Activated naive CD4-positive, alpha-beta T cell treated with anti-CD3 and anti-CD28 coated beads, Interleukin-2, amount 10 ng/mL, durations not matched to agents 7 days and 5 days (primary cell): Measurements from ENCODE around the gene UPP1.
"Not testable (repeated sequence)": the region's sequence is repeated elsewhere in the genome, so short reads cannot be mapped to it uniquely, and the experiment has no call there.

ENCODE experiments used
- CTCF ChIA-PET: fragments of 350-600 bp; sonication (Branson Sonifier 250); formaldehyde crosslinking; loops from one replicate; lab custom pipeline; 2021; ENCODE audit warnings: antibody characterized with exemption; lab: Charles Lee
- DNase-seq: peaks from one replicate; pipeline ENCODE4 v3.0.0-alpha.2; 2020
- H3K27ac Mint-ChIP-seq: one replicate; pipeline ENCODE4 v1.8.0; 2021; ENCODE audit warnings: mild to moderate bottlenecking, moderate library complexity, mixed read lengths
- H3K27me3 Mint-ChIP-seq: one replicate; pipeline ENCODE4 v1.8.0; 2021; ENCODE audit warnings: mild to moderate bottlenecking, mixed read lengths
- H3K36me3 Mint-ChIP-seq: one replicate; pipeline ENCODE4 v1.8.0; 2021; ENCODE audit warnings: mixed read lengths
- H3K4me1 Mint-ChIP-seq: one replicate; pipeline ENCODE4 v1.8.0; 2021; ENCODE audit warnings: mixed read lengths
- H3K4me3 Mint-ChIP-seq: one replicate; pipeline ENCODE4 v1.8.0; 2021; ENCODE audit warnings: mild to moderate bottlenecking, moderate library complexity, mixed read lengths
- H3K9me3 Mint-ChIP-seq: one replicate; pipeline ENCODE4 v1.8.0; 2021; ENCODE audit warnings: mixed read lengths

UPP1 gene

DNA sequence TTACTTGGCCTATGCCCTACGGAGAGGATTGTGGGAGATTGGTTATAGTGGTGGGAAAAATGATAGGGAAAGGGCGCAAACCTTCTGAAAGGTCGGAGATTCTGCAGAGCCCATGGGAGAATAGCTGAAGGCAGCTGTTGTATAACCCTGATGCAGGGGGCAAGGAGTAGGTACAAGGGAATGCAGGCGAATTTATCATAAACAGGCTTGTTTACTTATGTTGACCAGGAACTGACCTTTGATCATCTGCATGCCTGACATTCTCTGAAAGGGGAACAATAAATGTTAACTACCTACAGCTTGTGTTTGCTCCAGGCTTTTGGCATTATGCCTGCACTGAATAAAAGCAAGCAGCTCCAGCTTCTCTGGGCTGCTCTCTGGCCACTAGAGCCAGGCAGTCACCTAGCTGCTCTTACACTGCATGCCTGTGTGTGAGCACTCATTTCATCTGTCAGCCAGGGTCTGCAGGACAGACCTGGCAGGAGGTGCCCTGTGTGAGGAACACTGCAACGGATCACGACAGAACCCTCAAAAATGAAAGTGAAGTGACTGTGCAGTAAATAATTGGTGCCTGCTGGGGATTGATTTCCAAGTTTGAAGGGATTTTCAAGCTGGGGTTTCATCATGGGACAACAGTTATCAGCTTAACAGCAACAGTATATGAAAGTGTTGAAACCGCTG is 51.1 kb downstream of the UPP1 start:
- Mint-ChIP-seq H3K36me3 (no peaks in the 10 kb centered on the region), H3K4me1 (peaks cover 8% of the 10 kb centered on the region), H3K9me3 (no peaks in the 10 kb centered on the region), H3K27ac (no peak overlapping the region), H3K27me3 (no peaks in the 10 kb centered on the region), H3K4me3 (no peak overlapping the region)
- CTCF ChIA-PET, result interaction anchor here (0.6 to 0.7 kb wide), 2 partner anchors 148 to 178 kb away, joined by 3 read pairs; no protein-coding TSS in a partner anchor
- DNase-seq, result no peak

DNA sequence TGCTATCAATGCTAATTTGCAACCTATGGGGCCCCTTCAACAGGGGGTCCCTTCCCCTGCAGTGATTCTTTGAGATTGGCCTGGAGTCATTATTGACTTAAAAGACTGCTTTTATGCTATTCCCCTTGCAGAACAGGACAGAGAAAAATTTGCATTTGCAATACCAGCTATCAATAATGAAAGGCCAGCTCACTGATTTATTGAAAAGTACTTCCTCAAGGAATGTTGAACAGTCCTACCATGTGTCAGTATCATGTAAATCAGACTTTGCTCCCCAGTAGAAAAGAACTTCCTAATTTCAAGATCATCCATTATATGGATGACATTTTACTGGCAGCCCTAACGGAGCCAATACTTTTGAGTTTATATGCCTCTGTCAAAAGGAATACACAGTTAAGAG is 52.5 kb downstream of the UPP1 start:
- no peak for DNase-seq
- H3K4me3 Mint-ChIP-seq, result no peak overlapping the region
- peaks cover 8% of the 10 kb centered on the region for H3K4me1 Mint-ChIP-seq
- no peak overlapping the region for H3K27ac Mint-ChIP-seq
- H3K9me3 Mint-ChIP-seq, result no peaks in the 10 kb centered on the region
- H3K36me3 Mint-ChIP-seq, result no peaks in the 10 kb centered on the region
- H3K27me3 Mint-ChIP-seq, result no peaks in the 10 kb centered on the region
- CTCF ChIA-PET, result no interaction called here

DNA sequence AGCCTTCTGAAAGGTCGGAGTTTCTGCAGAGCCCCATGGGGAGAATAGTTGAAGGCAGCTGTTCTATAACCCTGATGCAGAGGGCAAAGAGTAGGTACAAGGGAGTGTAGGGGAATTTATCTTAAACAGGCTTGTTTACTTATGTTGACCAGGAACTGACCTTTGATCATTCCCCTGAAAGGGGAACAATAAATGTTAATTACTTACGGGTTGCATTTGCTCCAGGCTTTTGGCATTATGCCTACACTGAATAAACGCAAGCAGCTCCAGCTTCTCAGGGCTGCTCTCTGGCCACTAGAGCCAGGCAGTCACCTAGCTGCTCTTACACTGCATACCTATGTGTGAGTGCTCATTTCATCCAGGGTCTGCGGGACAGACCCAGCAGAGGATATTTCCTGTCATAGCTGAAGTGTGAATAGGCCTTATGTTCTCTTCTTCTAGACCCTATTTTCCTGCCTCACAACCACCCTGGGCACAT is 55.3 kb downstream of the UPP1 start:
- Mint-ChIP-seq H3K27ac (no peak overlapping the region), H3K4me3 (no peak overlapping the region), H3K9me3 (no peaks in the 10 kb centered on the region), H3K4me1 (peaks cover 6% of the 10 kb centered on the region), H3K27me3 (peaks cover 15% of the 10 kb centered on the region), H3K36me3 (no peaks in the 10 kb centered on the region)
- no peak for DNase-seq
- CTCF ChIA-PET, result interaction anchor here (1.2 kb wide), 1 partner anchor 13 kb away, joined by 3 read pairs; no protein-coding TSS in a partner anchor

DNA sequence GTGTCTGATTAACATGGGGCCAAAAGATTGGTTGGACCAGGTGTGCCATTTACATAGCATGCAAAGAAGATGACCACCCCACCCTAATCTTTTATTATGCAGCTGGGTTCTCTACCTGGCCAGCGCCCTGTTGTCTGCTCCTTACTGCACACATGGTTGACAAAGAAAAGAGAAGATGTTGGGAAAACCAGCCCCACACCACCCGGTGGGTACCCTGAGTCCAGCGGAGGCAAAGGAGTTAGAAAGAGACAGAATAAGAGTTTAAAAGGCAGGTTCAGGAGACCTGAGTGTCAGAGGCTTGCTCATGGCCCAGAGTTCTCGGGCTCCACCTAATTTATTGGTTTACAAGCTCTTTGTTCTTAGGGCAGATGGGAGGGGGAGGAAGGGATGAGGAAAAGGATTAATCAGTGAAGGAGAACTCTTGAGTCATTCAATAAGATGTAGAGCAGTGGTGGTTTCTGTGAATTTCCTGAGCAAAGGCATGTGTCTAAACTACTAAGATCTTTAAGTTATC is 58.1 kb downstream of the UPP1 start:
- H3K27ac Mint-ChIP-seq, result no peak overlapping the region
- CTCF ChIA-PET, result no interaction called here
- H3K9me3 Mint-ChIP-seq, result no peaks in the 10 kb centered on the region
- no peak overlapping the region for H3K4me3 Mint-ChIP-seq
- H3K36me3 Mint-ChIP-seq, result no peaks in the 10 kb centered on the region
- no peak for DNase-seq
- peaks cover 19% of the 10 kb centered on the region for H3K27me3 Mint-ChIP-seq
- H3K4me1 Mint-ChIP-seq, result no peaks in the 10 kb centered on the region

DNA sequence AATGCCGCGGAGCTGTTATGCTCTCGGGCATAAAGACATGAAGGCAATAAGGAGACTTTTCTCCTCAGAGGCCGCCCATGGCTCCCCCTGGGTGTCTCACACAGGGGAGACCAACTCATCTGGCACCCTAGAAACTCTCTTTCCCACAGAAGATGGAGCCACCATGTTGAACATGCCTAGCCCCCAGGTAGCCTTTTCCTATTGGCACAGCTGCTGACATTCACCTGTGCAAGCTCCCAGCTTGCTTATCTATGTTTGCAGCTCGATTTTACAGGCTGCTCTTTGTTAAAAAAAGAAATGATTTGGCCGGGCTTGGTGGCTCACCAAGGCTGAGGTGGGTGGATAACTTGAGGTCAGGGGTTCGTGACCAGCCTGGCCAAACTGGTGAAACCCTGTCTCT is 58.6 kb downstream of the UPP1 start:
- H3K4me3 Mint-ChIP-seq, H3K9me3 Mint-ChIP-seq, H3K4me1 Mint-ChIP-seq, H3K36me3 Mint-ChIP-seq, H3K27ac Mint-ChIP-seq, CTCF ChIA-PET, DNase-seq: not testable (repeated sequence)
- peaks cover 19% of the 10 kb centered on the region for H3K27me3 Mint-ChIP-seq

DNA sequence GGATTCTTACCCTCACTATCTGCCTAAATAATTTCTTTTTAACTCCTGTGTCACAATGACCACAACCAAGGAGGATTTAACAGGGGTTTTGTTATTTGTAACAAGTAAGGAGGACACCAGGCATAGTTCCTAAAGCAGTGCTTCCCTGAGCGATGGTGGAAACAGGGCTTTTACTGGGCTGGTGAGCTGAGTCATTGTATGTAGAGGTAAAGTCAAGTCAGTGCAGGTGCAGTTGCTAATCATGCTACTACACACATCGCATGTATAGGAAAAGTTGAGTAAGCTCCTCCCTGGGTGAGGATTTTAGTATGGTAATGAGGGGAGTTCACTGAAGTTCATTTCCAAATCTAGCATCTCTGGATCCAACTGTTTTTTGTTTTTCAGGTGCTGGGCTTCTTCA is 59.2 kb downstream of the UPP1 start:
- no peak for DNase-seq
- H3K4me3 Mint-ChIP-seq, result no peak overlapping the region
- H3K4me1 Mint-ChIP-seq, result no peaks in the 10 kb centered on the region
- no peaks in the 10 kb centered on the region for H3K9me3 Mint-ChIP-seq
- peaks cover 19% of the 10 kb centered on the region for H3K27me3 Mint-ChIP-seq
- H3K27ac Mint-ChIP-seq, result no peak overlapping the region
- H3K36me3 Mint-ChIP-seq, result no peaks in the 10 kb centered on the region
- CTCF ChIA-PET, result no interaction called here

DNA sequence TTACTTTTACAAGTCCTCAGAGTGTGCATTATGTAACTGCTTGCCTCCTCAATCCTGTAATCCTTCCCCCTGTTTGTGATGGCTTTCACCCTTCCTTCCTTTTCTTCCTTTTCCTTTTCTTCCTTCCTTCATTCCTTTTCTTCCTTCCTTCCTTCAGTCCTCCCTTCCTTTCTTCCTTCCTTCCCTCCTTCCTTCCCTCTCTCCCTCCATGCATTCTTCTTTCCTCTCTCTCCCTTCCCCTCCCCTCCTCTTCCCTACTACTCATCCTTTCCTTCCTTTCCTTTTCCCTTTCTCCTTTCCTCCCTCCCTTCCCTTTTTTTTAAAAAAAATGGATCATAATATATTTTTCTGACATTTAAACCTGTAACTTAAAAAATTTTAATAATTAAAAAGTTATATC is 60.0 kb downstream of the UPP1 start:
- no peaks in the 10 kb centered on the region for H3K36me3 Mint-ChIP-seq
- no peaks in the 10 kb centered on the region for H3K9me3 Mint-ChIP-seq
- peaks cover 19% of the 10 kb centered on the region for H3K27me3 Mint-ChIP-seq
- no peak for DNase-seq
- H3K4me1 Mint-ChIP-seq, result no peaks in the 10 kb centered on the region
- CTCF ChIA-PET, result no interaction called here
- H3K4me3 Mint-ChIP-seq, result no peak overlapping the region
- no peak overlapping the region for H3K27ac Mint-ChIP-seq

DNA sequence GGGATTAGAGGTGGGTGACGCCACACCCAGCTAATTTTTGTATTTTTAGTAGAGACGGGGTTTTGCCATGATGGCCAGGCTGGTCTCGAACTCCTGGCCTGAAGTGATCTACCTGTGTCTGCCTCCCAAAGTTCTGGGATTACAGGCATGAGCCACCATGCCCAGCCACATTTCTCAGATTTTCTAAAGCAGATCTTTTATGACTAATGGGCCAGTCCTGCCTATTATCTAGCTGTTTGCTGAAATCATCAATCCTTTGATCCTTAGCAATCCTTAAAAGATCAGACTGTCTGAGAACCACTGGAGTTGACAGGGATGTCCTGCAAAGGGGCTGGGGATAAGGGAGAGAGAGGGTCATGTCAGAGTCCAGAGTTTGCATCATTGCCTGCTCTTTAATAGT is 61.0 kb downstream of the UPP1 start:
- DNase-seq, result no peak
- H3K27ac Mint-ChIP-seq, result no peak overlapping the region
- no peaks in the 10 kb centered on the region for H3K9me3 Mint-ChIP-seq
- peaks cover 26% of the 10 kb centered on the region for H3K27me3 Mint-ChIP-seq
- CTCF ChIA-PET, result no interaction called here
- H3K4me1 Mint-ChIP-seq, result no peaks in the 10 kb centered on the region
- H3K4me3 Mint-ChIP-seq, result no peak overlapping the region
- H3K36me3 Mint-ChIP-seq, result no peaks in the 10 kb centered on the region

DNA sequence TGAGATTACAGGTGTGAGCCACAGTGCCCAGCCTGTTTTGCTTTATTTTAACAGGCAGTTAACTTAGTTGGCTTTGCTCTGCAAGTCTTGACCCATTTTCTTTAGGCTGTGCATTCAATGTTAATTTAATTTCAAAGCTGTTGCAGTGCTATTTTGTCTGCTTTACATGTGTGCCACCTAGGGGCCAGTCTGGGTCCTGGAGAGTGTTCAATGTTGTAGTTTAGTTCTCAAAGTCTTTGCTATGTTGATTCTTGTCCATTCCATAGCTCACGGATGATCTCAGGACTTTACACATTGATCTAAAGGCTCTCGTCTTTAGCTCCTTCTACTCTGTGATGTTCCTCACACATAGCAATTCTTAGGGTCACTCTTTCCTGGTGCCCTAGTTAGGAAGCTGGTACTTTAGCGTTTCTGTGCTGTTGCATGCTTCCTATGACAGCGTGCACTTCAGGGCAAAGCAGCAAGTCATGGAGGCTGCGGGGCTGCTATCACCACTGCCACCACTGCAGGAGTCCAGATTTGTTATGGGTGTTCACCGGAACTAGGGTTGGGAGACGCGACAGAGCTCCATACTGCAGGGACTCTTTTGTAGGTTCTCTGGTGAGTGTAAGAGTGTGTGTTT is 65.8 kb downstream of the UPP1 start:
- H3K9me3 Mint-ChIP-seq, result no peaks in the 10 kb centered on the region
- H3K4me3 Mint-ChIP-seq, result no peak overlapping the region
- H3K27ac Mint-ChIP-seq, result no peak overlapping the region
- H3K27me3 Mint-ChIP-seq, result peaks cover 26% of the 10 kb centered on the region
- CTCF ChIA-PET, result interaction anchor here (0.6 to 3.1 kb wide), 14 partner anchors 16 to 708 kb away, joined by 3 to 62 read pairs (median 4); partner anchors contain the start of genes PKD1L1 and UPP1
- DNase-seq, result peak; percentile 68
- H3K4me1 Mint-ChIP-seq, result no peaks in the 10 kb centered on the region
- no peaks in the 10 kb centered on the region for H3K36me3 Mint-ChIP-seq
